ENCODE measurements around the gene TRMT11. TPM values are rescaled to one million over a fixed set of nuclear protein-coding genes. Genes with fewer than 3 reads are reported as not detected.

TRMT11 gene
- total and polyA plus RNA-seq, 9 donors, result 10.7 to 29.9 (median 23.9) TPM

GRCh38 chr6:126072834-126073233, 86.5 kb downstream of the TRMT11 start:
- Histone ChIP-seq H3K36me3 (no peaks in the 10 kb centered on the region), H3K9me3 (no peaks in the 10 kb centered on the region), H3K4me3 (no peak overlapping the region), H3K4me1 (ENCODE audit: insufficient read depth) (no peaks in the 10 kb centered on the region), H3K27me3 (no peaks in the 10 kb centered on the region), H3K27ac (no peak overlapping the region)
- TF ChIP-seq CTCF (IDR thresholded peaks at IDR 0.05) (no peak), POLR2A (IDR thresholded peaks at IDR 0.05) (no peak), EP300 (IDR thresholded peaks at IDR 0.05) (no peak)
- intact Hi-C loops (cut with DNase I), result no loop called here
- no peak for DNase-seq
- WGBS, 3 donors, result 93 to 96% (median 96%) methylated on average over 2 of the region's 2 CpGs

GRCh38 chr6:126075335-126076071, 89.2 kb downstream of the TRMT11 start:
- Histone ChIP-seq H3K9me3 (no peaks in the 10 kb centered on the region), H3K36me3 (no peaks in the 10 kb centered on the region), H3K27me3 (no peaks in the 10 kb centered on the region), H3K4me3 (no peak overlapping the region), H3K4me1 (ENCODE audit: insufficient read depth) (no peaks in the 10 kb centered on the region), H3K27ac (no peak overlapping the region)
- 73 to 77% (median 74%) methylated on average over 4 of the region's 4 CpGs for WGBS, 3 donors
- intact Hi-C loops (cut with DNase I), result no loop called here
- no peak for DNase-seq
- no peak for TF ChIP-seq POLR2A (IDR thresholded peaks at IDR 0.05)
- TF ChIP-seq EP300 (IDR thresholded peaks at IDR 0.05), result no peak
- TF ChIP-seq CTCF (IDR thresholded peaks at IDR 0.05), result no peak

GRCh38 chr6:126076992-126077664, 90.8 kb downstream of the TRMT11 start:
- Histone ChIP-seq H3K27ac (no peak overlapping the region), H3K4me1 (ENCODE audit: insufficient read depth) (no peaks in the 10 kb centered on the region), H3K9me3 (no peaks in the 10 kb centered on the region), H3K4me3 (no peak overlapping the region), H3K36me3 (no peaks in the 10 kb centered on the region), H3K27me3 (no peaks in the 10 kb centered on the region)
- intact Hi-C loops (cut with DNase I), result no loop called here
- no peak for DNase-seq
- no peak for TF ChIP-seq CTCF (IDR thresholded peaks at IDR 0.05)
- no peak for TF ChIP-seq POLR2A (IDR thresholded peaks at IDR 0.05)
- TF ChIP-seq EP300 (IDR thresholded peaks at IDR 0.05), result no peak
- WGBS, 3 donors, result 49 to 71% (median 64%) methylated on average over 3 of the region's 3 CpGs

- Histone ChIP-seq H3K27me3 (no peaks in the 10 kb centered on the region), H3K4me1 (ENCODE audit: insufficient read depth) (no peaks in the 10 kb centered on the region), H3K27ac (no peak overlapping the region), H3K36me3 (no peaks in the 10 kb centered on the region), H3K4me3 (no peak overlapping the region), H3K9me3 (no peaks in the 10 kb centered on the region)
- intact Hi-C loops (cut with DNase I), result no loop called here
- TF ChIP-seq CTCF (IDR thresholded peaks at IDR 0.05) (no peak), EP300 (IDR thresholded peaks at IDR 0.05) (no peak), POLR2A (IDR thresholded peaks at IDR 0.05) (no peak)
- 88 to 93% (median 91%) methylated on average over 11 of the region's 11 CpGs for WGBS, 3 donors
- no peak for DNase-seq
Observed at GRCh38 chr6:126077810-126078776, 91.8 kb downstream of the TRMT11 start.

All from ovary (tissue), 9 donors.